HepG2 (cell line): Measurements from ENCODE around the gene ANKRD52. TPM values are rescaled to one million over a fixed set of nuclear protein-coding genes. Genes with fewer than 3 reads are reported as not detected.

Experiments
- CEBPB ChIP-seq: IDR thresholded peaks from 2 replicates; pipeline ENCODE4 v1.6.1; 2011; ENCODE audit warnings: low read depth, low read length, improper control_type of control experiment, borderline replicate concordance
- KDM3A ChIP-seq: IDR thresholded peaks from 2 replicates; pipeline ENCODE4 v1.6.1; 2018; ENCODE audit warnings: low read depth, missing compliant biosample characterization
- NCOA2 ChIP-seq: sonication (generic); formaldehyde crosslinking; IDR thresholded peaks from 2 replicates; pipeline ENCODE4 v1.8.0; 2022; ENCODE audit warnings: inconsistent platforms
- NFYC ChIP-seq: IDR thresholded peaks from 2 replicates; pipeline ENCODE4 v1.6.1; 2016; ENCODE audit warnings: missing genetic modification reagents, missing compliant biosample characterization
- PAX8 ChIP-seq: sonication (generic); formaldehyde crosslinking; IDR thresholded peaks from 2 replicates; pipeline ENCODE4 v1.8.0; 2022; ENCODE audit warnings: mild to moderate bottlenecking, missing genetic modification reagents, borderline replicate concordance
- PHF20 ChIP-seq: sonication (generic); formaldehyde crosslinking; IDR thresholded peaks from 2 replicates; pipeline ENCODE4 v1.5.0; 2020; ENCODE audit warnings: mild to moderate bottlenecking, missing genetic modification reagents
- RAD21 ChIP-seq: fragments of 450-650 bp; formaldehyde crosslinking; IDR thresholded peaks from 2 replicates; pipeline ENCODE4 v1.5.0; 2020; ENCODE audit warnings: mild to moderate bottlenecking
- SMAD9 ChIP-seq: sonication (generic); formaldehyde crosslinking; IDR thresholded peaks from 2 replicates; pipeline ENCODE4 v1.5.1; 2020; ENCODE audit warnings: mild to moderate bottlenecking, missing genetic modification reagents
- XBP1 ChIP-seq: sonication (generic); formaldehyde crosslinking; IDR thresholded peaks from 2 replicates; pipeline ENCODE4 v1.5.0; 2020; ENCODE audit warnings: missing genetic modification reagents
- ZNF556 ChIP-seq: sonication (generic); formaldehyde crosslinking; IDR thresholded peaks from 2 replicates; pipeline ENCODE4 v1.4.0; 2020; ENCODE audit warnings: mild to moderate bottlenecking, missing genetic modification reagents, borderline replicate concordance
- polyA plus RNA-seq, 8 experiments: library from polyadenylated mRNA; depleted of rRNA in 3 of 8; stranded (reverse) in 7 of 8; unstranded in 1 of 8; fragments of >200 nt; fragmentation: Illumina TruSeq in 4 of 8; extraction: Trizol in 4 of 8; gene quantifications; 2 replicates each; pipeline versions ENCODE4 v1.2.1 to v1.2.3, GENCODE V29; 2011 to 2016; ENCODE audit warnings: low read depth in 4 of 8, missing spikeins in 1 of 8, mixed read lengths in 1 of 8; ENCODE audit not compliant: insufficient read depth in 1 of 8
- total RNA-seq, 5 experiments: library from RNA; depleted of rRNA; stranded (reverse); fragments of >200 nt; fragmentation: Illumina TruSeq; extraction: Trizol; gene quantifications; 2 replicates each; pipeline ENCODE4 v1.2.3, GENCODE V29; 2016; ENCODE audit warnings: low read depth in 1 of 5
- TF ChIP-seq, protein P1 (sequence below): conservative IDR thresholded peaks from 2 replicates; pipeline ENCODE4 v1.6.1; 2018; ENCODE audit warnings: missing genetic modification reagents
- TF ChIP-seq, protein P2 (sequence below): sonication (generic); formaldehyde crosslinking; IDR thresholded peaks from 2 replicates; pipeline ENCODE4 v1.4.0; 2020; ENCODE audit warnings: missing genetic modification reagents
- TF ChIP-seq, protein P3 (sequence below): sonication (generic); formaldehyde crosslinking; IDR thresholded peaks from 2 replicates; pipeline ENCODE4 v1.4.0; 2020; ENCODE audit warnings: mild to moderate bottlenecking, missing genetic modification reagents
- TF ChIP-seq, protein P4 (sequence below): sonication (generic); formaldehyde crosslinking; IDR thresholded peaks from 2 replicates; pipeline ENCODE4 v1.4.0; 2020; ENCODE audit warnings: mild to moderate bottlenecking, low read depth, missing genetic modification reagents
- TF ChIP-seq, protein P5 (sequence below): sonication (generic); formaldehyde crosslinking; IDR thresholded peaks from 2 replicates; pipeline ENCODE4 v1.4.0; 2020; ENCODE audit warnings: mild to moderate bottlenecking, missing genetic modification reagents
- TF ChIP-seq, protein P6 (sequence below): sonication (generic); formaldehyde crosslinking; IDR thresholded peaks from 2 replicates; pipeline ENCODE4 v1.4.0; 2020; ENCODE audit warnings: missing genetic modification reagents
- TF ChIP-seq, protein P7 (sequence below): sonication (generic); formaldehyde crosslinking; IDR thresholded peaks from 2 replicates; pipeline ENCODE4 v1.4.0; 2020; ENCODE audit warnings: mild to moderate bottlenecking, missing genetic modification reagents

The ANKRD52 gene
- total and polyA plus RNA-seq, 2 of the 13 experiments (the other 11 are each of a cell fraction or from before 2014, with no cell fraction given) = 7.8 to 9.2 TPM

DNA sequence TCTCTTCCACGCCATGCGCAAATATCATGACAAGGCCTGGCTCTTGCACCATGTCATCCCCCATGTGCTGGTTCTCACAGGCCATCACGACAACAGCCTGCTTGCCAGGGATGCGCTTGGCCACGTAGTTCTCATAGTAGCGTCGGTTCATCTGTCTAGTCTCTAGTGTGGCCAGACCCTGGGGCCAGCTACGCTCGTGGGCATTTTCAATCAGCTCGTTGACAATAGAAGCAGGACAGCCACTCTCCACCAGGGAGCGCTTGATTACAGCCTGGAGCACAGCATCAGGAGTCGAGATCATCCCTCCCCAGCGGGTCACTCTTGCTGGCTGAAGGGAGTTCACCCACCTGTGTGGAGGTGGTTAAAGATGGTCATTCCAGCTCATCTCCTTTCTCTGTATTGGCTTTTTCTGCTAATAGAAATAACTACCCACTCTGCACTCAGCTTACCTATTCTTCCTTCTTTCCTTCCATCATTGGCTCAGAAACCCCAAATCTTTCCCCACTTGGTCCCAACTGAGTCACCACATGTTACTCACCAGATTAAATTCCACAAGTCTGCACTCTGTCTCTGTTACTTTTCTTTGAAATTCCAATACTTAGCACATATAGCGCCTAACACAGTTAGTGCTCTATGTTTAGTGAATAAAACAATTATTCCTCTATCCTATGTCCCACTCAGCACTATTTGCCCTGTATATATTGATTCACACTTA is 51.6 kb downstream of the ANKRD52 start (continued):
- TF ChIP-seq, protein P1, sequence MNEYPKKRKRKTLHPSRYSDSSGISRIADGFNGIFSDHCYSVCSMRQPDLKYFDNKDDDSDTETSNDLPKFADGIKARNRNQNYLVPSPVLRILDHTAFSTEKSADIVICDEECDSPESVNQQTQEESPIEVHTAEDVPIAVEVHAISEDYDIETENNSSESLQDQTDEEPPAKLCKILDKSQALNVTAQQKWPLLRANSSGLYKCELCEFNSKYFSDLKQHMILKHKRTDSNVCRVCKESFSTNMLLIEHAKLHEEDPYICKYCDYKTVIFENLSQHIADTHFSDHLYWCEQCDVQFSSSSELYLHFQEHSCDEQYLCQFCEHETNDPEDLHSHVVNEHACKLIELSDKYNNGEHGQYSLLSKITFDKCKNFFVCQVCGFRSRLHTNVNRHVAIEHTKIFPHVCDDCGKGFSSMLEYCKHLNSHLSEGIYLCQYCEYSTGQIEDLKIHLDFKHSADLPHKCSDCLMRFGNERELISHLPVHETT (CRISPR knock-in tag) = no peak
- TF ChIP-seq, protein P2, sequence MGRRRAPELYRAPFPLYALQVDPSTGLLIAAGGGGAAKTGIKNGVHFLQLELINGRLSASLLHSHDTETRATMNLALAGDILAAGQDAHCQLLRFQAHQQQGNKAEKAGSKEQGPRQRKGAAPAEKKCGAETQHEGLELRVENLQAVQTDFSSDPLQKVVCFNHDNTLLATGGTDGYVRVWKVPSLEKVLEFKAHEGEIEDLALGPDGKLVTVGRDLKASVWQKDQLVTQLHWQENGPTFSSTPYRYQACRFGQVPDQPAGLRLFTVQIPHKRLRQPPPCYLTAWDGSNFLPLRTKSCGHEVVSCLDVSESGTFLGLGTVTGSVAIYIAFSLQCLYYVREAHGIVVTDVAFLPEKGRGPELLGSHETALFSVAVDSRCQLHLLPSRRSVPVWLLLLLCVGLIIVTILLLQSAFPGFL (CRISPR knock-in tag) = no peak
- TF ChIP-seq RAD21 (CRISPR knock-in tag) (peak; percentile 58; the same call in 1 of the 2 replicates), PAX8 (CRISPR knock-in tag) (no peak), PHF20 (CRISPR knock-in tag) (no peak), ZNF556 (CRISPR knock-in tag) (no peak), SMAD9 (no peak), KDM3A (no peak), NCOA2 (CRISPR knock-in tag) (no peak), NFYC (no peak), XBP1 (no peak), CEBPB (no peak)
- TF ChIP-seq, protein P3, sequence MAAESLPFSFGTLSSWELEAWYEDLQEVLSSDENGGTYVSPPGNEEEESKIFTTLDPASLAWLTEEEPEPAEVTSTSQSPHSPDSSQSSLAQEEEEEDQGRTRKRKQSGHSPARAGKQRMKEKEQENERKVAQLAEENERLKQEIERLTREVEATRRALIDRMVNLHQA (CRISPR knock-in tag) = no peak
- TF ChIP-seq, protein P4, sequence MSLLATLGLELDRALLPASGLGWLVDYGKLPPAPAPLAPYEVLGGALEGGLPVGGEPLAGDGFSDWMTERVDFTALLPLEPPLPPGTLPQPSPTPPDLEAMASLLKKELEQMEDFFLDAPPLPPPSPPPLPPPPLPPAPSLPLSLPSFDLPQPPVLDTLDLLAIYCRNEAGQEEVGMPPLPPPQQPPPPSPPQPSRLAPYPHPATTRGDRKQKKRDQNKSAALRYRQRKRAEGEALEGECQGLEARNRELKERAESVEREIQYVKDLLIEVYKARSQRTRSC = no peak
- TF ChIP-seq, protein P5, sequence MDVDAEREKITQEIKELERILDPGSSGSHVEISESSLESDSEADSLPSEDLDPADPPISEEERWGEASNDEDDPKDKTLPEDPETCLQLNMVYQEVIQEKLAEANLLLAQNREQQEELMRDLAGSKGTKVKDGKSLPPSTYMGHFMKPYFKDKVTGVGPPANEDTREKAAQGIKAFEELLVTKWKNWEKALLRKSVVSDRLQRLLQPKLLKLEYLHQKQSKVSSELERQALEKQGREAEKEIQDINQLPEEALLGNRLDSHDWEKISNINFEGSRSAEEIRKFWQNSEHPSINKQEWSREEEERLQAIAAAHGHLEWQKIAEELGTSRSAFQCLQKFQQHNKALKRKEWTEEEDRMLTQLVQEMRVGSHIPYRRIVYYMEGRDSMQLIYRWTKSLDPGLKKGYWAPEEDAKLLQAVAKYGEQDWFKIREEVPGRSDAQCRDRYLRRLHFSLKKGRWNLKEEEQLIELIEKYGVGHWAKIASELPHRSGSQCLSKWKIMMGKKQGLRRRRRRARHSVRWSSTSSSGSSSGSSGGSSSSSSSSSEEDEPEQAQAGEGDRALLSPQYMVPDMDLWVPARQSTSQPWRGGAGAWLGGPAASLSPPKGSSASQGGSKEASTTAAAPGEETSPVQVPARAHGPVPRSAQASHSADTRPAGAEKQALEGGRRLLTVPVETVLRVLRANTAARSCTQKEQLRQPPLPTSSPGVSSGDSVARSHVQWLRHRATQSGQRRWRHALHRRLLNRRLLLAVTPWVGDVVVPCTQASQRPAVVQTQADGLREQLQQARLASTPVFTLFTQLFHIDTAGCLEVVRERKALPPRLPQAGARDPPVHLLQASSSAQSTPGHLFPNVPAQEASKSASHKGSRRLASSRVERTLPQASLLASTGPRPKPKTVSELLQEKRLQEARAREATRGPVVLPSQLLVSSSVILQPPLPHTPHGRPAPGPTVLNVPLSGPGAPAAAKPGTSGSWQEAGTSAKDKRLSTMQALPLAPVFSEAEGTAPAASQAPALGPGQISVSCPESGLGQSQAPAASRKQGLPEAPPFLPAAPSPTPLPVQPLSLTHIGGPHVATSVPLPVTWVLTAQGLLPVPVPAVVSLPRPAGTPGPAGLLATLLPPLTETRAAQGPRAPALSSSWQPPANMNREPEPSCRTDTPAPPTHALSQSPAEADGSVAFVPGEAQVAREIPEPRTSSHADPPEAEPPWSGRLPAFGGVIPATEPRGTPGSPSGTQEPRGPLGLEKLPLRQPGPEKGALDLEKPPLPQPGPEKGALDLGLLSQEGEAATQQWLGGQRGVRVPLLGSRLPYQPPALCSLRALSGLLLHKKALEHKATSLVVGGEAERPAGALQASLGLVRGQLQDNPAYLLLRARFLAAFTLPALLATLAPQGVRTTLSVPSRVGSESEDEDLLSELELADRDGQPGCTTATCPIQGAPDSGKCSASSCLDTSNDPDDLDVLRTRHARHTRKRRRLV (CRISPR knock-in tag) = no peak
- TF ChIP-seq, protein P6, sequence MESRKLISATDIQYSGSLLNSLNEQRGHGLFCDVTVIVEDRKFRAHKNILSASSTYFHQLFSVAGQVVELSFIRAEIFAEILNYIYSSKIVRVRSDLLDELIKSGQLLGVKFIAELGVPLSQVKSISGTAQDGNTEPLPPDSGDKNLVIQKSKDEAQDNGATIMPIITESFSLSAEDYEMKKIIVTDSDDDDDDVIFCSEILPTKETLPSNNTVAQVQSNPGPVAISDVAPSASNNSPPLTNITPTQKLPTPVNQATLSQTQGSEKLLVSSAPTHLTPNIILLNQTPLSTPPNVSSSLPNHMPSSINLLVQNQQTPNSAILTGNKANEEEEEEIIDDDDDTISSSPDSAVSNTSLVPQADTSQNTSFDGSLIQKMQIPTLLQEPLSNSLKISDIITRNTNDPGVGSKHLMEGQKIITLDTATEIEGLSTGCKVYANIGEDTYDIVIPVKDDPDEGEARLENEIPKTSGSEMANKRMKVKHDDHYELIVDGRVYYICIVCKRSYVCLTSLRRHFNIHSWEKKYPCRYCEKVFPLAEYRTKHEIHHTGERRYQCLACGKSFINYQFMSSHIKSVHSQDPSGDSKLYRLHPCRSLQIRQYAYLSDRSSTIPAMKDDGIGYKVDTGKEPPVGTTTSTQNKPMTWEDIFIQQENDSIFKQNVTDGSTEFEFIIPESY (CRISPR knock-in tag) = peak; percentile 34; the same call in 1 of the 2 replicates
- TF ChIP-seq, protein P7, sequence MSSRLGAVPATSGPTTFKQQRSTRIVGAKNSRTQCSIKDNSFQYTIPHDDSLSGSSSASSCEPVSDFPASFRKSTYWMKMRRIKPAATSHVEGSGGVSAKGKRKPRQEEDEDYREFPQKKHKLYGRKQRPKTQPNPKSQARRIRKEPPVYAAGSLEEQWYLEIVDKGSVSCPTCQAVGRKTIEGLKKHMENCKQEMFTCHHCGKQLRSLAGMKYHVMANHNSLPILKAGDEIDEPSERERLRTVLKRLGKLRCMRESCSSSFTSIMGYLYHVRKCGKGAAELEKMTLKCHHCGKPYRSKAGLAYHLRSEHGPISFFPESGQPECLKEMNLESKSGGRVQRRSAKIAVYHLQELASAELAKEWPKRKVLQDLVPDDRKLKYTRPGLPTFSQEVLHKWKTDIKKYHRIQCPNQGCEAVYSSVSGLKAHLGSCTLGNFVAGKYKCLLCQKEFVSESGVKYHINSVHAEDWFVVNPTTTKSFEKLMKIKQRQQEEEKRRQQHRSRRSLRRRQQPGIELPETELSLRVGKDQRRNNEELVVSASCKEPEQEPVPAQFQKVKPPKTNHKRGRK (CRISPR knock-in tag) = no peak
